ENCODE results near the gene GALM. TPM values are rescaled to one million over a fixed set of nuclear protein-coding genes. Genes with fewer than 3 reads are reported as not detected.

The GALM gene
- total and polyA plus RNA-seq, 2 of the 13 experiments (the other 11 are each of a cell fraction or from before 2014, with no cell fraction given): 65.5 to 90.0 TPM

GRCh38 chr2:38708900-38709566, 43.1 kb downstream of the GALM start:
- Histone ChIP-seq H3K36me3 (replicated peaks in 1 of 2; ENCODE audit: control insufficient read depth in 1 of 2, insufficient read depth in 2 of 2, low read length in 2 of 2) (peaks cover 20 to 80% of the 10 kb centered on the region in 2 experiments), H2AFZ (ENCODE audit: low read length) (no peak overlapping the region), H3K27me3 (ENCODE audit: control insufficient read depth in 1 of 2, insufficient read depth in 2 of 2, low read length in 2 of 2) (no peaks in the 10 kb centered on the region), H3K79me2 (ENCODE audit: insufficient read depth, low read length) (peaks cover 12% of the 10 kb centered on the region), H3K4me3 (replicated peaks in 1 of 3; ENCODE audit: insufficient read depth in 1 of 3, low read depth in 2 of 3, low read length in 3 of 3) (no peak overlapping the region), H3K27ac (ENCODE audit: extremely low read length, insufficient read depth, low read length) (no peak overlapping the region), H3K9me3 (ENCODE audit: low read length) (no peaks in the 10 kb centered on the region), H3K4me1 (ENCODE audit: insufficient read depth, low read length) (no peaks in the 10 kb centered on the region), H4K20me1 (ENCODE audit: insufficient read depth, low read length) (no peaks in the 10 kb centered on the region), H3K9ac (ENCODE audit: insufficient read depth, low read depth, low read length) (no peak overlapping the region), H3K4me2 (ENCODE audit: low read depth, low read length) (no peak overlapping the region)
- 86% methylated on average over 12 of the region's 12 CpGs for WGBS (ENCODE audit: low lambda C conversion rate)
- no peak for FAIRE-seq
- intact Hi-C loops (cut with micrococcal nuclease; ENCODE audit: unreplicated experiment) (no loop called here), in situ Hi-C loops (cut with HindIII; ENCODE audit: extremely low pct_ligation_motif_present, low pct_unique_long_range_greater_than_20kb) (no loop called here)
- POLR2A ChIA-PET: interaction anchor here (0.7 kb wide), 1 partner anchor 107 kb away, joined by 3 read pairs; no protein-coding TSS in a partner anchor
- peak; percentile 23 for TF ChIP-seq RBM22 (optimal IDR thresholded peaks at IDR 0.05; ENCODE audit: low read length)
- TF ChIP-seq ZMAT5 (CRISPR knock-in tag; IDR thresholded peaks at IDR 0.05; ENCODE audit: borderline replicate concordance, low read depth): no peak
- BruUV-seq (replicated peaks): no TSS peak
- ATAC-seq: no peak; the same call in 2 of the 3 replicates
- DNase-seq (ENCODE audit: low spot score): no peak
- CTCF ChIA-PET (ENCODE audit: low intra/inter-chr PET ratio, low total read pairs): no interaction called here

GRCh38 chr2:38709567-38710194, 43.8 kb downstream of the GALM start:
- ATAC-seq (no peak), FAIRE-seq (no peak), DNase-seq (ENCODE audit: low spot score) (no peak)
- H3K79me2 ChIP-seq (ENCODE audit: insufficient read depth, low read length): peaks cover 9% of the 10 kb centered on the region
- H3K4me2 ChIP-seq (ENCODE audit: low read depth, low read length): no peak overlapping the region
- TF ChIP-seq ZNF362 (CRISPR knock-in tag; IDR thresholded peaks at IDR 0.05; ENCODE audit: borderline replicate concordance) (no peak), ZNF577 (CRISPR knock-in tag; IDR thresholded peaks at IDR 0.05; ENCODE audit: borderline replicate concordance, low read depth) (no peak), ZNF280D (CRISPR knock-in tag; IDR thresholded peaks at IDR 0.05) (no peak)
- peaks cover 20 to 76% of the 10 kb centered on the region in 2 experiments for H3K36me3 ChIP-seq (replicated peaks in 1 of 2; ENCODE audit: control insufficient read depth in 1 of 2, insufficient read depth in 2 of 2, low read length in 2 of 2)
- ChIA-PET POLR2A (no interaction called here), CTCF (ENCODE audit: low intra/inter-chr PET ratio, low total read pairs) (no interaction called here)
- BruUV-seq (replicated peaks): no TSS peak
- H4K20me1 ChIP-seq (ENCODE audit: insufficient read depth, low read length): no peaks in the 10 kb centered on the region
- WGBS (ENCODE audit: low lambda C conversion rate): 96% methylated on average over 5 of the region's 5 CpGs
- no peaks in the 10 kb centered on the region for H3K27me3 ChIP-seq (ENCODE audit: control insufficient read depth in 1 of 2, insufficient read depth in 2 of 2, low read length in 2 of 2)
- no peak overlapping the region for H2AFZ ChIP-seq (ENCODE audit: low read length)
- intact Hi-C loops (cut with micrococcal nuclease; ENCODE audit: unreplicated experiment) (no loop called here), in situ Hi-C loops (cut with HindIII; ENCODE audit: extremely low pct_ligation_motif_present, low pct_unique_long_range_greater_than_20kb) (no loop called here)
- H3K27ac ChIP-seq (ENCODE audit: extremely low read length, insufficient read depth, low read length): no peak overlapping the region
- no peaks in the 10 kb centered on the region for H3K9me3 ChIP-seq (ENCODE audit: low read length)
- H3K4me3 ChIP-seq (replicated peaks in 1 of 3; ENCODE audit: insufficient read depth in 1 of 3, low read depth in 2 of 3, low read length in 3 of 3): no peak overlapping the region
- H3K9ac ChIP-seq (ENCODE audit: insufficient read depth, low read depth, low read length): no peak overlapping the region
- H3K4me1 ChIP-seq (ENCODE audit: insufficient read depth, low read length): no peaks in the 10 kb centered on the region

Measured in HepG2 (cell line).